HCT116 (cell line): ENCODE data around the gene STARD7. TPM values are rescaled to one million over a fixed set of nuclear protein-coding genes. Genes with fewer than 3 reads are reported as not detected.

Experiments
- ATAC-seq: fragments of 200-7000 bp; cut with Tn5 transposase; 2 replicates; pipeline ENCODE4 v1.9.1; 2020; ENCODE audit warnings: mild to moderate bottlenecking, moderate library complexity
- BruUV-seq: library from RNA; stranded (reverse); fragments of 400-500 nt; replicated peaks from 2 replicates; lab custom pipeline; 2021; lab: Mats Ljungman, UMichigan
- CTCF ChIA-PET: fragments of 300-600 bp; sonication (Branson Sonifier 250); formaldehyde crosslinking; loops from one replicate; lab custom pipeline; 2021; ENCODE audit warnings: antibody characterized with exemption; lab: Charles Lee
- POLR2A ChIA-PET: fragments of 300-600, 350-600 bp; sonication (Branson Sonifier 250); formaldehyde crosslinking; loops from one replicate; lab custom pipeline; 2021; ENCODE audit warnings: antibody characterized with exemption; lab: Charles Lee
- RAD21 ChIA-PET, 2 experiments: fragments of 300-600 bp; sonication (Branson Sonifier 250); formaldehyde crosslinking; loops; one replicate each; lab custom pipeline; 2023; ENCODE audit warnings: low total read pairs in 2 of 2; ENCODE audit not compliant: uncharacterized antibody in 2 of 2, unreplicated experiment in 2 of 2, low non-redundant PET in 1 of 2; lab: Charles Lee
- DNase-seq: peaks from one replicate; pipeline ENCODE4 v3.0.0-alpha.2; 2010; ENCODE audit warnings: low read depth, low spot score
- H2AFZ ChIP-seq: fragments of 200-600 bp; shearing (Covaris generic), sonication (generic); 2 replicates; pipeline ENCODE4 v1.6.1; 2017; ENCODE audit warnings: low read depth, mixed run types, mixed read lengths, antibody characterized with exemption, low read length; ENCODE audit not compliant: poor library complexity, severe bottlenecking
- H3K27ac ChIP-seq: 2 replicates; pipeline ENCODE4 v1.5.1; 2012; ENCODE audit warnings: low read depth, low read length
- H3K27me3 ChIP-seq: fragments of 200-600 bp; sonication (generic); 2 replicates; pipeline ENCODE4 v1.6.1; 2016; ENCODE audit warnings: mixed run types, low read length, mixed read lengths; ENCODE audit not compliant: insufficient read depth
- H3K36me3 ChIP-seq, 2 experiments: fragments of 200-500 bp in 1 of 2; fragments of 200-600 bp in 1 of 2; sonication (Bioruptor generic) in 1 of 2; sonication (generic) in 1 of 2; 2 replicates each; pipeline versions ENCODE4 v1.5.1 to v1.6.1; 2014 to 2016; ENCODE audit warnings: low read length in 2 of 2, inconsistent platforms in 1 of 2, mixed read lengths in 1 of 2, mixed run types in 1 of 2; ENCODE audit not compliant: insufficient read depth in 2 of 2, control insufficient read depth in 1 of 2
- H3K4me1 ChIP-seq, 2 experiments: fragments of 200-600 bp in 1 of 2; sonication (generic) in 1 of 2; 2 replicates each; pipeline versions ENCODE4 v1.5.1 to v1.6.1; 2012 to 2017; ENCODE audit warnings: low read length in 2 of 2, inconsistent platforms in 1 of 2, mild to moderate bottlenecking in 1 of 2, mixed read lengths in 1 of 2, mixed run types in 1 of 2, moderate library complexity in 1 of 2; ENCODE audit not compliant: insufficient read depth in 2 of 2, control insufficient read depth in 1 of 2
- H3K4me2 ChIP-seq: fragments of 200-600 bp; sonication (generic); 2 replicates; pipeline ENCODE4 v1.6.1; 2017; ENCODE audit warnings: mixed run types, low read length, mixed read lengths
- H3K4me3 ChIP-seq, 2 experiments: fragments of 200-600 bp in 1 of 2; sonication (generic) in 1 of 2; replicated peaks in 1 of 2; 2 replicates each; pipeline ENCODE4 v1.5.1; 2011 to 2016; ENCODE audit warnings: low read length in 2 of 2, control low read depth in 1 of 2, low read depth in 1 of 2, mild to moderate bottlenecking in 1 of 2, mixed read lengths in 1 of 2, mixed run types in 1 of 2
- H3K79me2 ChIP-seq: fragments of 200-600 bp; sonication (generic); 2 replicates; pipeline ENCODE4 v1.6.1; 2017; ENCODE audit warnings: mild to moderate bottlenecking, mixed run types, low read length, moderate library complexity, mixed read lengths; ENCODE audit not compliant: insufficient read depth
- H3K9ac ChIP-seq: fragments of 200-600 bp; sonication (generic); 2 replicates; pipeline ENCODE4 v1.6.1; 2016; ENCODE audit warnings: low read length, mixed read lengths
- H3K9me2 ChIP-seq: fragments of 200-600 bp; sonication (generic), shearing (Covaris generic); 2 replicates; pipeline ENCODE4 v1.6.1; 2017; ENCODE audit warnings: mixed run types, mild to moderate bottlenecking, moderate library complexity; ENCODE audit not compliant: insufficient read depth
- H3K9me3 ChIP-seq, 2 experiments: fragments of 200-500 bp in 1 of 2; fragments of 200-600 bp in 1 of 2; sonication (Bioruptor generic) in 1 of 2; sonication (generic) in 1 of 2; 2 replicates each; pipeline ENCODE4 v1.6.1; 2014 to 2017; ENCODE audit warnings: low read length in 2 of 2, mixed read lengths in 2 of 2, inconsistent platforms in 1 of 2, low read depth in 1 of 2, mild to moderate bottlenecking in 1 of 2, mixed run types in 1 of 2, moderate library complexity in 1 of 2; ENCODE audit not compliant: control insufficient read depth in 1 of 2, insufficient read depth in 1 of 2
- H4K20me1 ChIP-seq: fragments of 200-600 bp; sonication (generic), shearing (Covaris generic); 2 replicates; pipeline ENCODE4 v1.6.1; 2017; ENCODE audit warnings: mixed run types, mild to moderate bottlenecking, moderate library complexity; ENCODE audit not compliant: insufficient read depth
- ATF3 ChIP-seq: IDR thresholded peaks from 2 replicates; pipeline ENCODE4 v1.6.1; 2012
- CBX3 ChIP-seq: IDR thresholded peaks from 2 replicates; pipeline ENCODE4 v1.6.1; 2012; ENCODE audit warnings: low read depth
- CTCF ChIP-seq, 3 experiments: fragments of 200-600 bp in 1 of 3; sonication (generic) in 1 of 3; IDR thresholded peaks in 2 of 3; conservative IDR thresholded peaks in 1 of 3; 2 replicates each; pipeline ENCODE4 v1.5.1; 2012 to 2017; ENCODE audit warnings: low read depth in 2 of 3, low read length in 2 of 3, antibody characterized with exemption in 1 of 3, borderline replicate concordance in 1 of 3, control low read depth in 1 of 3, mild to moderate bottlenecking in 1 of 3, mixed read lengths in 1 of 3, mixed run types in 1 of 3, moderate library complexity in 1 of 3; ENCODE audit not compliant: insufficient read depth in 1 of 3
- EGR1 ChIP-seq: IDR thresholded peaks from 2 replicates; pipeline ENCODE4 v1.6.1; 2012; ENCODE audit warnings: low read depth
- EZH2 ChIP-seq: fragments of 200-600 bp; sonication (generic); IDR thresholded peaks from 2 replicates; pipeline ENCODE4 v1.6.1; 2017; ENCODE audit warnings: antibody characterized with exemption, mixed run types
- FOSL1 ChIP-seq: IDR thresholded peaks from 2 replicates; pipeline ENCODE4 v1.6.1; 2012; ENCODE audit warnings: low read depth
- JUND ChIP-seq: IDR thresholded peaks from 2 replicates; pipeline ENCODE4 v1.6.1; 2012
- POLR2A ChIP-seq: IDR thresholded peaks from 2 replicates; pipeline ENCODE4 v1.7.0; 2011; ENCODE audit warnings: borderline replicate concordance; ENCODE audit not compliant: insufficient read depth, insufficient read length; ENCODE audit errors: extremely low read depth
- POLR2AphosphoS5 ChIP-seq: IDR thresholded peaks from 2 replicates; pipeline ENCODE4 v1.6.1; 2011; ENCODE audit warnings: mild to moderate bottlenecking, low read depth, low read length, moderate library complexity
- SIN3A ChIP-seq: IDR thresholded peaks from 2 replicates; pipeline ENCODE4 v1.6.1; 2012; ENCODE audit warnings: low read depth
- SP1 ChIP-seq: IDR thresholded peaks from 2 replicates; pipeline ENCODE4 v1.6.1; 2012; ENCODE audit warnings: low read depth
- SRF ChIP-seq: IDR thresholded peaks from 2 replicates; pipeline ENCODE4 v1.6.1; 2012; ENCODE audit warnings: low read depth
- TCF7L2 ChIP-seq: IDR thresholded peaks from 2 replicates; pipeline ENCODE4 v1.7.0; 2011; ENCODE audit warnings: borderline replicate concordance, inconsistent platforms; ENCODE audit not compliant: insufficient read depth, insufficient read length; ENCODE audit errors: extremely low read depth
- ZFX ChIP-seq: fragments of 450-650 bp; IDR thresholded peaks from 2 replicates; pipeline ENCODE4 v1.6.1; 2017
- ZNF274 ChIP-seq: fragments of 200-500 bp; sonication (Bioruptor generic); IDR thresholded peaks from 2 replicates; pipeline ENCODE4 v1.6.1; 2014; ENCODE audit warnings: mild to moderate bottlenecking, low read depth, low read length, inconsistent platforms
- intact Hi-C: fragments of 100-400 bp; cut with micrococcal nuclease; formaldehyde crosslinking; loops from 2 replicates; pipeline ENCODE4 v1.10.0; 2022
- total RNA-seq: library from RNA; stranded (reverse); gene quantifications from one replicate; pipeline ENCODE4 v1.2.1, GENCODE V29; 2021; ENCODE audit not compliant: unreplicated experiment
- TF ChIP-seq, protein P1 (sequence below): IDR thresholded peaks from 2 replicates; pipeline ENCODE4 v1.6.1; 2012

STARD7 gene
- total RNA-seq, 1 experiment from 2014 or later = 160 TPM

GRCh38 chr2:96135621-96136020 is 73.0 kb downstream of the STARD7 start:
- intact Hi-C loops = no loop called here
- no peaks in the 10 kb centered on the region for H3K9me2 ChIP-seq
- no peak overlapping the region for H3K9ac ChIP-seq
- no peaks in the 10 kb centered on the region for H3K79me2 ChIP-seq
- H3K27ac ChIP-seq = no peak overlapping the region
- no peak overlapping the region for H3K4me2 ChIP-seq
- H3K4me1 ChIP-seq = peaks cover 4 to 15% of the 10 kb centered on the region in 2 experiments; a peak in 3 of 4 replicates
- no peak for TF ChIP-seq ATF3
- TF ChIP-seq, protein P1, sequence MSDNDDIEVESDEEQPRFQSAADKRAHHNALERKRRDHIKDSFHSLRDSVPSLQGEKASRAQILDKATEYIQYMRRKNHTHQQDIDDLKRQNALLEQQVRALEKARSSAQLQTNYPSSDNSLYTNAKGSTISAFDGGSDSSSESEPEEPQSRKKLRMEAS = no peak
- no peak for TF ChIP-seq FOSL1
- TF ChIP-seq POLR2AphosphoS5 = no peak
- TF ChIP-seq TCF7L2 = no peak
- no peak for TF ChIP-seq POLR2A
- TF ChIP-seq CTCF (IDR thresholded peaks at IDR 0.05 in 2 of 3, conservative IDR thresholded peaks at IDR 0.05 in 1 of 3; ENCODE audit: borderline replicate concordance in 1 of 3, insufficient read depth in 1 of 3, low read depth in 2 of 3, low read length in 2 of 3) = no peak
- no peak for TF ChIP-seq SP1
- no peak for TF ChIP-seq JUND
- TF ChIP-seq EZH2 = no peak
- TF ChIP-seq ZNF274 = no peak
- TF ChIP-seq CBX3 = no peak
- no peak for TF ChIP-seq SRF
- no peak for TF ChIP-seq ZFX
- no peak for TF ChIP-seq EGR1
- no peak for TF ChIP-seq SIN3A
- TF ChIP-seq, all 23 proteins: peak for 0
- ChIA-PET RAD21 (no interaction called here), POLR2A (no interaction called here), CTCF (no interaction called here)
- DNase-seq (no peak), ATAC-seq (no peak)
- Histone ChIP-seq H3K4me3 (no peak overlapping the region), H3K27me3 (no peaks in the 10 kb centered on the region), H3K9me3 (no peaks in the 10 kb centered on the region), H2AFZ (no peak overlapping the region), H3K36me3 (no peaks in the 10 kb centered on the region), H4K20me1 (no peaks in the 10 kb centered on the region)
- no TSS peak for BruUV-seq
